A673 (cell line): Measurements from ENCODE around the gene CXCR2. TPM values are rescaled to one million over a fixed set of nuclear protein-coding genes. Genes with fewer than 3 reads are reported as not detected.
"Not testable (repeated sequence)": the region's sequence is repeated elsewhere in the genome, so short reads cannot be mapped to it uniquely, and the experiment has no call there.

ENCODE experiments used
- BruUV-seq: library from RNA; stranded (reverse); fragments of 400-500 nt; replicated peaks from 2 replicates; lab custom pipeline; 2021; lab: Mats Ljungman, UMichigan
- CTCF ChIA-PET: fragments of 300-600 bp; sonication (Branson Sonifier 250); formaldehyde crosslinking; loops from one replicate; lab custom pipeline; 2022; ENCODE audit warnings: antibody characterized with exemption; lab: Charles Lee
- POLR2A ChIA-PET: fragments of 300-600 bp; sonication (Branson Sonifier 250); formaldehyde crosslinking; loops from one replicate; lab custom pipeline; 2022; ENCODE audit warnings: antibody characterized with exemption; ENCODE audit not compliant: low non-redundant PET; lab: Charles Lee
- DNase-seq: peaks from one replicate; pipeline ENCODE4 v3.0.0-alpha.2; 2015; ENCODE audit warnings: low spot score
- H3K27ac ChIP-seq: fragments of 200-600 bp; sonication (generic); 2 replicates; pipeline ENCODE4 v1.5.1; 2016; ENCODE audit warnings: mixed run types, low read depth, mild to moderate bottlenecking, mixed read lengths, antibody characterized with exemption, low read length; ENCODE audit not compliant: poor library complexity, severe bottlenecking
- H3K27me3 ChIP-seq: fragments of 200-600 bp; sonication (generic); replicated peaks from 2 replicates; pipeline ENCODE4 v1.6.1; 2017; ENCODE audit warnings: mixed run types, low read depth, mild to moderate bottlenecking, mixed read lengths, antibody characterized with exemption, low read length; ENCODE audit not compliant: insufficient read depth, poor library complexity
- H3K36me3 ChIP-seq: fragments of 200-600 bp; sonication (generic); 2 replicates; pipeline ENCODE4 v1.6.1; 2016; ENCODE audit warnings: mixed run types, mild to moderate bottlenecking, mixed read lengths, antibody characterized with exemption, low read length; ENCODE audit not compliant: insufficient read depth, poor library complexity, severe bottlenecking
- H3K4me1 ChIP-seq: fragments of 200-600 bp; sonication (generic); 2 replicates; pipeline ENCODE4 v1.6.1; 2017; ENCODE audit warnings: mixed run types, mild to moderate bottlenecking, mixed read lengths, antibody characterized with exemption, low read length; ENCODE audit not compliant: insufficient read depth, poor library complexity, severe bottlenecking
- H3K4me3 ChIP-seq: fragments of 200-600 bp; sonication (generic); 2 replicates; pipeline ENCODE4 v1.5.1; 2016; ENCODE audit warnings: low read depth, mixed run types, mild to moderate bottlenecking, mixed read lengths, low read length; ENCODE audit not compliant: poor library complexity, severe bottlenecking
- H3K9me3 ChIP-seq: fragments of 200-600 bp; sonication (generic); 2 replicates; pipeline ENCODE4 v1.6.1; 2016; ENCODE audit warnings: mixed run types, low read depth, mild to moderate bottlenecking, mixed read lengths, antibody characterized with exemption, low read length; ENCODE audit not compliant: poor library complexity, severe bottlenecking
- EZH2 ChIP-seq: fragments of 200-600 bp; sonication (generic); IDR thresholded peaks from 2 replicates; pipeline ENCODE4 v1.6.1; 2017; ENCODE audit warnings: borderline replicate concordance, low read depth, mild to moderate bottlenecking, mixed read lengths, antibody characterized with exemption, low read length; ENCODE audit not compliant: poor library complexity, severe bottlenecking
- intact Hi-C: fragments of 100-400 bp; cut with micrococcal nuclease; formaldehyde crosslinking; loops from one replicate; pipeline ENCODE4 v1.10.0; 2022; ENCODE audit not compliant: unreplicated experiment
- total RNA-seq: library from RNA; stranded (reverse); gene quantifications from 2 replicates; pipeline ENCODE4 v1.2.3, GENCODE V29; 2021
- TF ChIP-seq, protein P1 (sequence below): fragments of 300-800, 200-600 bp; sonication (generic); conservative IDR thresholded peaks from 2 replicates; pipeline ENCODE4 v1.5.1; 2017; ENCODE audit warnings: low read depth, mild to moderate bottlenecking, antibody characterized with exemption, low read length, moderate library complexity, mixed read lengths

The CXCR2 gene
- total RNA-seq, 1 experiment from 2014 or later: not detected

DNA sequence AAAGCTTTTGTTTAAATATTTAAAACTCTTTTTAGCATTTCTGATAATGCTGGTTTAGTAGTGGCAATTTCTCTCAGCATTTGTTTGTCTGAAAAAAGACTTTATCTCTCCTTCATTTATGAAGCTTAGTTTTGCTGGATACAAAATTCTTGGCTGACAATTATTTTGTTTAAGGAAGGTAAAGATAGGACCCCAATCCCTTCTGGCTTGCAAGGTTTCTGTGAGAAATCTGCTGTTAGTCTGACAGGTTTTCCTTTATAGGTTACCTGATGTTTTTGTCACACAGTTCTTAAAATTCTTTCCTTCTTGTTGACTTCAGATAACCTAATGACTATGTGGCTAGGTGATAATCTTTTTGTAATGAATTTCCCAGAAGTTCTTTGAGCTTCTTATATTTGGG, 3.5 kb upstream of the CXCR2 start:
- H3K9me3 ChIP-seq, intact Hi-C loops, BruUV-seq: not testable (repeated sequence)

DNA sequence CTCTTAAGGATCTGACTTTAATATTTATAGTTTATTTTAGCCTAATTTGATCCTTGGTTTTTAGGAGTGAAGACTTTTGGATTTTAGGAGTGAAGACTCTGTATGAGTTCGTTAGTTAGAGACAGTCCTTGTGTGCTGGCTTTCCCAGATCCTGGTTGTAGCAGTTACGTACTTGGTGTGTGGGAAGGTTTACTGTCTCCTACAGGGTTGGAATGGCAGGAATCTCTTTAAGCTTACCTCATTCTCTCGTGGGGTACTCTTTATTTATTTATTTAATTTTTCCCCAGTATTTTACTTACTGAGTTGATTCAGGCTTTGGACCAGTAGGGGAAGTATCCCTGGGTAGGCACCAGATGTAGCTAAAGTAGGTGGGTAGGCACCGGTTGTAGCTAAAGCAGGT, 1.8 kb upstream of the CXCR2 start:
- Histone ChIP-seq H3K36me3 (no peaks in the 10 kb centered on the region), H3K9me3 (no peaks in the 10 kb centered on the region), H3K27me3 (no peaks in the 10 kb centered on the region), H3K4me3 (no peak overlapping the region), H3K4me1 (no peaks in the 10 kb centered on the region), H3K27ac (no peak overlapping the region)
- no TSS peak for BruUV-seq
- intact Hi-C loops: no loop called here
- CTCF ChIA-PET: no interaction called here
- TF ChIP-seq, protein P1, sequence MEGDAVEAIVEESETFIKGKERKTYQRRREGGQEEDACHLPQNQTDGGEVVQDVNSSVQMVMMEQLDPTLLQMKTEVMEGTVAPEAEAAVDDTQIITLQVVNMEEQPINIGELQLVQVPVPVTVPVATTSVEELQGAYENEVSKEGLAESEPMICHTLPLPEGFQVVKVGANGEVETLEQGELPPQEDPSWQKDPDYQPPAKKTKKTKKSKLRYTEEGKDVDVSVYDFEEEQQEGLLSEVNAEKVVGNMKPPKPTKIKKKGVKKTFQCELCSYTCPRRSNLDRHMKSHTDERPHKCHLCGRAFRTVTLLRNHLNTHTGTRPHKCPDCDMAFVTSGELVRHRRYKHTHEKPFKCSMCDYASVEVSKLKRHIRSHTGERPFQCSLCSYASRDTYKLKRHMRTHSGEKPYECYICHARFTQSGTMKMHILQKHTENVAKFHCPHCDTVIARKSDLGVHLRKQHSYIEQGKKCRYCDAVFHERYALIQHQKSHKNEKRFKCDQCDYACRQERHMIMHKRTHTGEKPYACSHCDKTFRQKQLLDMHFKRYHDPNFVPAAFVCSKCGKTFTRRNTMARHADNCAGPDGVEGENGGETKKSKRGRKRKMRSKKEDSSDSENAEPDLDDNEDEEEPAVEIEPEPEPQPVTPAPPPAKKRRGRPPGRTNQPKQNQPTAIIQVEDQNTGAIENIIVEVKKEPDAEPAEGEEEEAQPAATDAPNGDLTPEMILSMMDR: no peak
- TF ChIP-seq EZH2: no peak
- no peak for DNase-seq
- POLR2A ChIA-PET: no interaction called here

More for the DNA sequence above, 3.5 kb upstream of the CXCR2 start:
- H3K36me3 ChIP-seq, H3K4me1 ChIP-seq, H3K27me3 ChIP-seq, H3K4me3 ChIP-seq, H3K27ac ChIP-seq, DNase-seq, CTCF ChIA-PET, POLR2A ChIA-PET: not testable (repeated sequence)

DNA sequence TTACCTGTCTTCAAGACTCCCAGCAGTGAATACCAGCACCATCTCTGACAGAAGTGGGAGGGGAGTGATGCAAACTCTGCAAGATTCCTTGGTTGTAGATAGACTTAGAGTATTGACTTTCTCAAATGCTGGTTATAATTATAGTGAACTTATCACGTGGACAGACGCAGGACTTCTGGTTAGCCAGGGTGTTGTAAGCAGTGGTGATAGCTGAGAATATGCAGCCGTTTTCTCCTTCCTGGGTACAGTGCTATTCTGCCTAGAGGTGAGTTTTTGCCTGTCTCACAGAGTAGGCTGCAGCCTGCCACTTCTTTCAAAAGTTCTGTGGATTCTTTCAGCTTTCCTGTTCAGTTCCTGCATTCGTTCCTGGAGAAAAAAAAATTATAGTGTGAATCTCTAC, 733 bp upstream of the CXCR2 start:
- BruUV-seq: no TSS peak
- DNase-seq: no peak
- H3K4me3 ChIP-seq: no peak overlapping the region
- no peaks in the 10 kb centered on the region for H3K27me3 ChIP-seq
- H3K4me1 ChIP-seq: no peaks in the 10 kb centered on the region
- intact Hi-C loops: no loop called here
- no peak for TF ChIP-seq EZH2
- TF ChIP-seq, protein P1: no peak
- no peaks in the 10 kb centered on the region for H3K9me3 ChIP-seq
- POLR2A ChIA-PET: no interaction called here
- H3K36me3 ChIP-seq: no peaks in the 10 kb centered on the region
- no peak overlapping the region for H3K27ac ChIP-seq
- CTCF ChIA-PET: no interaction called here

DNA sequence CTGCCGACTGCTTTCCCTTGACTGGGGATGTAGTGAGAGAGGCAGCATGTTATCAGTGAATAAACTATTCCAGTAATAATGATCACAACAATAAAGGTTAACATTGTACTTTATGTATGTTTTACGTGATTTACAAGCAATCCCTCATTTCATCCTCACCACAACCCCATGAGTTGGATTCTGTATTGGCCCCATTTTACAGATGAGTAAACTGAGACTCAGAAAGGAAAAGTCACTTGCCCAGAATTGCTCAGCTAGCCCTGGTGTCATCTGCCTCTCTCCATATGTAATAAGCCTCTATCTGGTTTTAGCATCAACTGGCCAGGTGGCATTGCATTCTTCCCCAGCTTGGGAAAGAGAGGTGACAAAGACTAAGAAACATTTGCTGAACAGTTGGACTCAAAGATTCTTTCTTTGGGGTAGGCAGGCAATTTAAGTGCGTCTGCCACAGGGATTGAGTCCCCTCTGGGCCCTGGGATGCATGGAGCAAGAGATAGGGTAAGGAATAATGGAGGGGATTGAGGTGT, 2.2 kb downstream of the CXCR2 start:
- Histone ChIP-seq H3K27me3 (no peaks in the 10 kb centered on the region), H3K9me3 (no peaks in the 10 kb centered on the region), H3K4me1 (no peaks in the 10 kb centered on the region), H3K27ac (no peak overlapping the region), H3K4me3 (no peak overlapping the region), H3K36me3 (no peaks in the 10 kb centered on the region)
- CTCF ChIA-PET: no interaction called here
- BruUV-seq: no TSS peak
- TF ChIP-seq EZH2: no peak
- TF ChIP-seq, protein P1: no peak
- POLR2A ChIA-PET: no interaction called here
- intact Hi-C loops: no loop called here
- no peak for DNase-seq
